H9 (cell line): ENCODE measurements around the gene RUNDC1. TPM values are rescaled to one million over a fixed set of nuclear protein-coding genes. Genes with fewer than 3 reads are reported as not detected.

Experiments used
- DNase-seq: peaks from one replicate; pipeline ENCODE4 v3.0.0-alpha.2; 2017
- H2AFZ ChIP-seq: one replicate; pipeline ENCODE4 v1.6.1; 2013; ENCODE audit warnings: mild to moderate bottlenecking, low read length, control low read depth, moderate library complexity
- H2AK5ac ChIP-seq: 2 replicates; pipeline ENCODE4 v1.6.1; 2013; ENCODE audit warnings: low read length, control low read depth, mixed read lengths; ENCODE audit not compliant: insufficient read length
- H2BK120ac ChIP-seq: one replicate; pipeline ENCODE4 v1.6.1; 2013; ENCODE audit warnings: low read depth, mild to moderate bottlenecking, low read length, control low read depth, inconsistent platforms; ENCODE audit not compliant: poor library complexity, severe bottlenecking
- H2BK12ac ChIP-seq: 2 replicates; pipeline ENCODE4 v1.6.1; 2013; ENCODE audit warnings: low read length, control low read depth, mixed read lengths, low read depth; ENCODE audit not compliant: insufficient read length
- H2BK15ac ChIP-seq: 2 replicates; pipeline ENCODE4 v1.6.1; 2013; ENCODE audit warnings: low read depth, low read length, control low read depth
- H2BK20ac ChIP-seq: one replicate; pipeline ENCODE4 v1.6.1; 2013; ENCODE audit warnings: low read depth, mild to moderate bottlenecking, low read length, control low read depth, inconsistent platforms; ENCODE audit not compliant: poor library complexity, severe bottlenecking
- H2BK5ac ChIP-seq: 2 replicates; pipeline ENCODE4 v1.6.1; 2013; ENCODE audit warnings: low read length, control low read depth, mixed read lengths; ENCODE audit not compliant: insufficient read length
- H3K14ac ChIP-seq: 2 replicates; pipeline ENCODE4 v1.6.1; 2013; ENCODE audit warnings: low read length, control low read depth; ENCODE audit not compliant: insufficient read depth
- H3K18ac ChIP-seq: 2 replicates; pipeline ENCODE4 v1.6.1; 2013; ENCODE audit warnings: low read depth, mild to moderate bottlenecking, mixed read lengths, low read length, control low read depth; ENCODE audit not compliant: insufficient read length
- H3K23ac ChIP-seq: 2 replicates; pipeline ENCODE4 v1.6.1; 2013; ENCODE audit warnings: low read length, control low read depth, mixed read lengths, low read depth; ENCODE audit not compliant: insufficient read length
- H3K23me2 ChIP-seq: 2 replicates; pipeline ENCODE4 v1.6.1; 2013; ENCODE audit warnings: low read depth, mild to moderate bottlenecking, mixed read lengths, low read length, control low read depth; ENCODE audit not compliant: insufficient read length, poor library complexity, severe bottlenecking
- H3K27ac ChIP-seq: 2 replicates; pipeline ENCODE4 v1.5.1; 2013; ENCODE audit warnings: low read length, control low read depth, mixed read lengths, low read depth; ENCODE audit not compliant: insufficient read length
- H3K27me3 ChIP-seq: 2 replicates; pipeline ENCODE4 v1.6.1; 2013; ENCODE audit warnings: low read length, control low read depth, inconsistent platforms; ENCODE audit not compliant: insufficient read depth
- H3K4ac ChIP-seq: 2 replicates; pipeline ENCODE4 v1.6.1; 2013; ENCODE audit warnings: low read depth, mild to moderate bottlenecking, control low read depth, inconsistent platforms, low read length, moderate library complexity
- H3K4me1 ChIP-seq: 2 replicates; pipeline ENCODE4 v1.6.1; 2013; ENCODE audit warnings: low read length, control low read depth, inconsistent platforms; ENCODE audit not compliant: insufficient read depth
- H3K4me2 ChIP-seq: 2 replicates; pipeline ENCODE4 v1.6.1; 2013; ENCODE audit warnings: low read length, control low read depth, mixed read lengths; ENCODE audit not compliant: insufficient read length, insufficient read depth
- H3K56ac ChIP-seq: 2 replicates; pipeline ENCODE4 v1.6.1; 2013; ENCODE audit warnings: low read depth, mild to moderate bottlenecking, mixed read lengths, low read length, control low read depth; ENCODE audit not compliant: insufficient read length
- H3K79me1 ChIP-seq: 2 replicates; pipeline ENCODE4 v1.6.1; 2013; ENCODE audit warnings: low read depth, mild to moderate bottlenecking, moderate library complexity, low read length, control low read depth, inconsistent platforms; ENCODE audit not compliant: insufficient read depth, poor library complexity, severe bottlenecking
- H3K79me2 ChIP-seq: 2 replicates; pipeline ENCODE4 v1.6.1; 2013; ENCODE audit warnings: low read length, control low read depth, inconsistent platforms; ENCODE audit not compliant: insufficient read depth
- H3K9ac ChIP-seq: 2 replicates; pipeline ENCODE4 v1.6.1; 2013; ENCODE audit warnings: low read length, control low read depth, mixed read lengths; ENCODE audit not compliant: insufficient read length; ENCODE audit errors: extremely low read depth
- H3K9me3 ChIP-seq: one replicate; pipeline ENCODE4 v1.6.1; 2013; ENCODE audit warnings: low read depth, low read length, inconsistent platforms; ENCODE audit not compliant: control insufficient read depth
- H3T11ph ChIP-seq: one replicate; pipeline ENCODE4 v1.6.1; 2013; ENCODE audit warnings: mild to moderate bottlenecking, low read length, control low read depth, inconsistent platforms
- H4K20me1 ChIP-seq: one replicate; pipeline ENCODE4 v1.6.1; 2013; ENCODE audit not compliant: control insufficient read depth, insufficient read length, insufficient read depth
- H4K5ac ChIP-seq: 2 replicates; pipeline ENCODE4 v1.6.1; 2013; ENCODE audit warnings: low read depth, mild to moderate bottlenecking, mixed read lengths, low read length, control low read depth; ENCODE audit not compliant: insufficient read length
- H4K8ac ChIP-seq: replicated peaks from 2 replicates; pipeline ENCODE4 v1.6.1; 2013; ENCODE audit warnings: low read length, control low read depth, mixed read lengths, low read depth; ENCODE audit not compliant: insufficient read length
- H4K91ac ChIP-seq: 2 replicates; pipeline ENCODE4 v1.6.1; 2013; ENCODE audit warnings: low read depth, mild to moderate bottlenecking, moderate library complexity, mixed read lengths, low read length, control low read depth; ENCODE audit not compliant: insufficient read length
- H3K27ac Mint-ChIP-seq, 3 experiments: 2 replicates in 2 of 3; 3 replicates in 1 of 3; pipeline ENCODE4 v1.8.0; 2020 to 2021; ENCODE audit warnings: mixed read lengths in 3 of 3, mild to moderate bottlenecking in 1 of 3, moderate library complexity in 1 of 3
- H3K27me3 Mint-ChIP-seq: 2 replicates; pipeline ENCODE4 v1.8.0; 2021; ENCODE audit warnings: low read depth, mild to moderate bottlenecking, moderate library complexity, mixed read lengths
- H3K36me3 Mint-ChIP-seq, 3 experiments: 2 replicates in 2 of 3; 3 replicates in 1 of 3; pipeline ENCODE4 v1.8.0; 2020 to 2021; ENCODE audit warnings: low read depth in 3 of 3, mixed read lengths in 3 of 3; ENCODE audit not compliant: insufficient read depth in 1 of 3
- H3K4me1 Mint-ChIP-seq, 2 experiments: 2 replicates each; pipeline ENCODE4 v1.8.0; 2020; ENCODE audit warnings: mixed read lengths in 2 of 2
- H3K4me3 Mint-ChIP-seq, 2 experiments: 2 replicates in 1 of 2; 3 replicates in 1 of 2; pipeline ENCODE4 v1.8.0; 2020 to 2021; ENCODE audit warnings: mild to moderate bottlenecking in 2 of 2, mixed read lengths in 2 of 2, moderate library complexity in 1 of 2
- H3K9me3 Mint-ChIP-seq, 2 experiments: 2 replicates in 1 of 2; 3 replicates in 1 of 2; pipeline ENCODE4 v1.8.0; 2020; ENCODE audit warnings: mild to moderate bottlenecking in 2 of 2, mixed read lengths in 2 of 2, moderate library complexity in 1 of 2
- CTCF ChIP-seq: fragments of 200-600 bp; sonication (generic); conservative IDR thresholded peaks from 3 replicates; pipeline ENCODE4 v1.8.0; 2021; ENCODE audit warnings: antibody characterized with exemption, mild to moderate bottlenecking
- WGBS: extraction: QIAGEN DNeasy Blood & Tissue Kit; methylation state at CpG from one replicate; pipeline ENCODE4 v1.1.7; 2013; ENCODE audit warnings: missing lambda C conversion rate, low lambda C conversion rate, mixed read lengths; ENCODE audit not compliant: insufficient read length; ENCODE audit errors: extremely low coverage; 5-methylcytosine and 5-hydroxymethylcytosine counted together
- total RNA-seq: library from RNA; stranded (reverse); gene quantifications from 2 replicates; pipeline ENCODE4 v1.2.1, GENCODE V29; 2021

The RUNDC1 gene
- total RNA-seq, 1 experiment from 2014 or later, result 18.8 TPM

GRCh38 chr17:43020030-43020621 lies 39.8 kb downstream of the RUNDC1 start:
- Histone ChIP-seq H3K9ac (no peak overlapping the region), H3K4me1 (peaks cover 3% of the 10 kb centered on the region), H3T11ph (no peak overlapping the region), H3K4me2 (peak overlapping the region; percentile 25), H3K79me2 (no peaks in the 10 kb centered on the region; the same call in 1 of the 2 replicates), H3K27me3 (no peaks in the 10 kb centered on the region), H2BK20ac (no peak overlapping the region), H4K20me1 (no peaks in the 10 kb centered on the region), H3K14ac (no peak overlapping the region; the same call in 1 of the 2 replicates), H3K56ac (no peak overlapping the region), H3K23ac (no peak overlapping the region), H3K18ac (no peak overlapping the region), H2BK5ac (no peak overlapping the region), H4K5ac (no peak overlapping the region), H4K91ac (no peak overlapping the region), H3K4ac (no peak overlapping the region), H2AFZ (no peak overlapping the region), H3K79me1 (no peaks in the 10 kb centered on the region), H3K27ac (no peak overlapping the region), H3K23me2 (peaks cover 8% of the 10 kb centered on the region), H4K8ac (no peak overlapping the region), H3K9me3 (no peaks in the 10 kb centered on the region), H2BK12ac (no peak overlapping the region), H2BK120ac (no peak overlapping the region), H2AK5ac (no peak overlapping the region), H2BK15ac (no peak overlapping the region)
- peaks cover 11 to 41% (median 41%) of the 10 kb centered on the region in 3 experiments; a peak in 6 of 7 replicates for H3K36me3 Mint-ChIP-seq
- no peaks in the 10 kb centered on the region for H3K9me3 Mint-ChIP-seq
- peak overlapping the region; percentile 77 to 82 (median 79); a peak in 4 of 7 replicates for H3K27ac Mint-ChIP-seq
- no peaks in the 10 kb centered on the region for H3K27me3 Mint-ChIP-seq
- WGBS, result no CpG with 5 or more reads among the region's 6 CpGs
- H3K4me3 Mint-ChIP-seq, result peak overlapping the region; percentile 97 to 98
- TF ChIP-seq CTCF, result no peak
- DNase-seq, result peak; percentile 41
- peaks cover 22 to 43% of the 10 kb centered on the region in 2 experiments for H3K4me1 Mint-ChIP-seq
